NB4 (cell line): ENCODE measurements around the gene MITD1.

Experiments used
- DNase-seq: peaks from one replicate; pipeline ENCODE4 v3.0.0; 2010; ENCODE audit warnings: low read depth
- H3K4me3 ChIP-seq: one replicate; pipeline ENCODE4 v1.5.1; 2011; ENCODE audit warnings: mild to moderate bottlenecking, low read depth, low read length, moderate library complexity
- MYC ChIP-seq: IDR thresholded peaks from 2 replicates; pipeline ENCODE4 v1.6.1; 2011; ENCODE audit warnings: low read depth, low read length
- POLR2A ChIP-seq: IDR thresholded peaks from 2 replicates; pipeline ENCODE4 v1.6.1; 2011; ENCODE audit warnings: mild to moderate bottlenecking; ENCODE audit not compliant: insufficient read length; ENCODE audit errors: extremely low read depth
- TF ChIP-seq, protein P1 (sequence below): IDR thresholded peaks from 2 replicates; pipeline ENCODE4 v1.6.1; 2011; ENCODE audit warnings: low read depth, low read length
- TF ChIP-seq, protein P2 (sequence below): IDR thresholded peaks from one replicate; pipeline ENCODE4 v1.5.1; 2012; ENCODE audit warnings: low read depth, low read length

Gene MITD1

DNA sequence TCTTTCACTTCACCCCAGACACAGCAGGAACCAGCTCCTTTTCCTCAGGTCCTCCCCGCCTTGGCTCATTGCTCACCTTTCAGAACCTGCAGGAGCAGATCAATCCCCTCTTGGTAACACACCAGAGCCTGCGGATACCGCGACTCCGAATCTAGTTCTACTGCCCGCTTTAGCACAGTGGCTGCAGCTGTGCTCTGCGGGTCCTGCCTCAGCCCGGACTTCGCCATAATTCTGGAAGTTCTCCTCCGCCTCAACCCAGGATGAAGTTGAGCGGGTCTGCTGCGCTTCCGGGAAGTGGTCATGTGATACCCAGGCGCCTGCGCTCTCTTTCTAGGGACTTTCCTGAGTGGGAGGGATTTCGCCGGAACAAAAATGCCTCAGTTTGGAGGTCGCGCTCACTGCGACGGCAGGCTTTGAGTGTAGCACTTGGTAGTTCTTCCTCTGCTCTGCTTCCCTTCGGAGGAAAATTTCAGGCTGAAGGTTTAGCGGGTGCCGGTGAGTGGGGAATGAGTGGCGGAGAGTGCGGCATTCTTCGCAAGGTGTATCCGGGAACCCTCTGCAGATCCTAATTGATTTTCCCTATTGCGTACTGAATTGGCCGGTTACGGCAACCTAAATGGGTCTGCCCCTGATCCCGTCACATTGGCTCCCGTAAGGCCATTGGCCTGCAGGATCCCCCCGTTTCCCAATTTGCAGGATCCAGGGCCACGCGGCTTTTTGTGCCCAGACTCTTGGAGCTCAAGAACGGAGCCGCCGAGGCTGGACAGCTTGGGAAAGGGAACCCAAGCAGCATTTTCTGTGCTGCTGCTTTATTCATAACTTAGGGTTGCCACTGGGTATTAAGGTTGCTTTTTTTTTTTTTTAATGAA, at the start of gene MITD1, which contains the start of gene MRPL30:
TSS of gene MITD1 (minus strand) at position 304 of the 869 bp plus-strand sequence. CDS start at position 227, 77 bp downstream.
TSS of gene MRPL30 (plus strand) at position 430 of the 869 bp plus-strand sequence. CDS start 5,020 bp downstream, outside the sequence.
- TF ChIP-seq, protein P1, sequence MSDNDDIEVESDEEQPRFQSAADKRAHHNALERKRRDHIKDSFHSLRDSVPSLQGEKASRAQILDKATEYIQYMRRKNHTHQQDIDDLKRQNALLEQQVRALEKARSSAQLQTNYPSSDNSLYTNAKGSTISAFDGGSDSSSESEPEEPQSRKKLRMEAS, result peak; percentile 73
- peak; percentile 72 for TF ChIP-seq POLR2A
- TF ChIP-seq, protein P2, sequence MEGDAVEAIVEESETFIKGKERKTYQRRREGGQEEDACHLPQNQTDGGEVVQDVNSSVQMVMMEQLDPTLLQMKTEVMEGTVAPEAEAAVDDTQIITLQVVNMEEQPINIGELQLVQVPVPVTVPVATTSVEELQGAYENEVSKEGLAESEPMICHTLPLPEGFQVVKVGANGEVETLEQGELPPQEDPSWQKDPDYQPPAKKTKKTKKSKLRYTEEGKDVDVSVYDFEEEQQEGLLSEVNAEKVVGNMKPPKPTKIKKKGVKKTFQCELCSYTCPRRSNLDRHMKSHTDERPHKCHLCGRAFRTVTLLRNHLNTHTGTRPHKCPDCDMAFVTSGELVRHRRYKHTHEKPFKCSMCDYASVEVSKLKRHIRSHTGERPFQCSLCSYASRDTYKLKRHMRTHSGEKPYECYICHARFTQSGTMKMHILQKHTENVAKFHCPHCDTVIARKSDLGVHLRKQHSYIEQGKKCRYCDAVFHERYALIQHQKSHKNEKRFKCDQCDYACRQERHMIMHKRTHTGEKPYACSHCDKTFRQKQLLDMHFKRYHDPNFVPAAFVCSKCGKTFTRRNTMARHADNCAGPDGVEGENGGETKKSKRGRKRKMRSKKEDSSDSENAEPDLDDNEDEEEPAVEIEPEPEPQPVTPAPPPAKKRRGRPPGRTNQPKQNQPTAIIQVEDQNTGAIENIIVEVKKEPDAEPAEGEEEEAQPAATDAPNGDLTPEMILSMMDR, result no peak
- peak; percentile 63 for TF ChIP-seq MYC
- peak; percentile 97 for DNase-seq
- peak within 1 kb of the TSS; percentile 95 for H3K4me3 ChIP-seq

DNA sequence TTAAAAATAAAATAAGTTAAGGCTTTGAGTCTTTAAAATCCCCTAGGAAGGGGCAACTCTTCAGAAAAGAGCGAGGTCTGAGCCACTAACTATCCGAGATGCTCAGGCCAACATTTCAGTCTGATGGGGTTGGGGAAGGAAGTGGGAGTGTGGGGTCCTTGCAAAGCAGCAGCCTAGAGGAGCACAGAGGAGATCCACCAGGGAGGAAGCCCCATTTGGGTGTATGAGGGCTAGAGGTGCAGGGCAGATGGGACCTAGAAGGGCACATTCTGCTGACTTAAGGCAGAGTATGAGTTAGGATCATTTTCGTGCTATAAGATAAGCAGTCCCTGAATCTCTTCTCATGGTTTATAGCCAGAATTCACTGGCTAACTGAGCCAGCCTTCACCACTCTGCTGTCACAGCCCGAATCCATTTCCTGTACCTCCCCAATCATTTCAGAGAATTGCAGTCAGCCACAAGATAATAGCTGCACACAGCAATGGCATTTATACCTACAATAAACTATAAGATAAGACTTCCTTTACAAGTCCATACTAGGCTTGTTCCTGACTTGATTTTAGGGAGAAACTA, 37.2 kb upstream of the MITD1 start:
- TF ChIP-seq MYC, result no peak
- TF ChIP-seq POLR2A, result no peak
- TF ChIP-seq, protein P1, result no peak
- TF ChIP-seq, protein P2, result no peak
- DNase-seq, result no peak
- no peak overlapping the region for H3K4me3 ChIP-seq

DNA sequence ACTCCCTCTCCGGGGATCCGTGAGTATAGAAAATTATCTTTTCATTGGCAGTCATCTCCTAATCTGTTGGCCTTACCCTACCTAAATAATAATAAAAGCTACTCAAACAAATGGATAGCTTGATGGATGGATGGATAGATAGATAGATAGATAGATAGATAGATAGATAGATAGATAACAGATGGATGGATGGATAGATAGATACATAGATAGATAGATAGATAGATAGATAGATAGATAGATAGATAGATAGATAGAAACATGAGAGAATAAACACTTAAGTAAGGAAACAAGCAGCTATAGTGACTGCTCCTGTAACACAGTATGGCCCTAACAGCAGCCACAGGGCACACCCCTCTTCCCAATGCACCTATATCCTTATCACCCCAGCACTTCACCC, 35.2 kb upstream of the MITD1 start:
- TF ChIP-seq MYC (no peak), POLR2A (no peak)
- TF ChIP-seq, protein P2, result no peak
- TF ChIP-seq, protein P1, result no peak
- no peak overlapping the region for H3K4me3 ChIP-seq
- DNase-seq, result no peak

DNA sequence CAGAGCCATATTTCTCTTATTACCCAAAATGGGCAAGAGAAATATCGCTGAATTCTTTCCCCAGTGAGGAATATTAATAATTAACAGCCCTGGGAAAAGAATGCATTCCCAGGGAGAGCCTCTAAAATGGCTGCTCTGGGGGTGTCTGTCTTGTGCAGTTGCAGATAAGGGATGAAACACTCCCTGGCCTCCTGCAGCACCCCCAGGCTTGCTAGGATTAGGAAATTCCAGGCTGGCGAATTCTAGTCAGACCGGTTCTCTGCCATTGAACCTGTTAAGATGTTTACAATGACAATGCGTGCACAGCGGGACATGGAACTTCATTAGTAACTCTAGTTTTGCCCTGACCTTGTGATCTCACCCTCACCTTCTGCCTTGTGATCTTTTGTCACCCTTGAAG, 24.6 kb upstream of the MITD1 start:
- no peak for DNase-seq
- H3K4me3 ChIP-seq, result no peak overlapping the region
- TF ChIP-seq, protein P1, result no peak
- no peak for TF ChIP-seq POLR2A
- TF ChIP-seq MYC, result no peak
- TF ChIP-seq, protein P2, result no peak

DNA sequence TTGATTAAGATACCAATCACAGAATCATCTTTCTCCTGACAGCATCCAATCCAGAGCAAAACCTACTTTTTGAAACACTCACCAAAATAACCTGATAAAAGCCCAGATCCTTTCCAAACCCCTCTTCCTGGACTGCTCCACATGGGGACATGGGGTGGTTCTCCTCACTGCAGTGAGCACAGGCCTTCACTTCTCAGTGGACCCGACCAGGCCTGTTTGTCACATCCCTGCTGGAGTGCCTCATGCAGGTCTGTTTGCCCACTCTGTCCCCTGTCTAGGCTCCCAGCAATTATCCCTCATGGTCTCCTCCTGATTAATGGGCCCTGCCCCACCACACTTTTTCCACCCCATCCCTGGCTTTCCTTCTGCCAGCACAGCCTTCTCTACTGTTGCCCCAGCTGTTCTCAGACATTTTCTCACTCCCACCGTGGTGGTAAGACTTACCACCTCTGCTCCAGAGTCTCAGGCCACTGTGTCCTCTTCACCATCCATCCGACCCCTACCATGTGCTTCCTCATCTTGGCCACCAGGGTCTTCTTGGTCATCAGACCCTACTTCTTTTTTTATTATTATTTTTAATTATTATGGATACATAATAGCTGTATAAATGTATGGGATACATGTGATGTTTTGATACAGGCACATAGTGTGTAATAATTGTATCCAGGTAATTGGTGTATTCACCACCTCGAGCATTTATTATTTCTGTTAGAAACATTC, 21.3 kb upstream of the MITD1 start:
- no peak overlapping the region for H3K4me3 ChIP-seq
- no peak for TF ChIP-seq MYC
- TF ChIP-seq, protein P2, result peak; percentile 6
- no peak for DNase-seq
